ENCODE measurements around the gene C12orf60. TPM values are rescaled to one million over a fixed set of nuclear protein-coding genes. Genes with fewer than 3 reads are reported as not detected.
"Not testable (repeated sequence)": the region's sequence is repeated elsewhere in the genome, so short reads cannot be mapped to it uniquely, and the experiment has no call there.

Gene C12orf60
- 1 to 10 TPM; 2.5 to 3.3 TPM for total RNA-seq
- polyA plus RNA-seq (2013, experiment 1 of 2), result 4.3 TPM
- 4.2 TPM for polyA plus RNA-seq (2013, experiment 2 of 2)
- long read RNA-seq, experiment 1, partial matches to known transcripts, result 0 of 2 reads
- long read RNA-seq, experiment 1, other reads (novel, unspliced or antisense), result 0 of 2 reads
- long read RNA-seq, experiment 2, partial matches to known transcripts, result 0 of 3 reads
- long read RNA-seq, experiment 2, other reads (novel, unspliced or antisense), result 0 of 3 reads
- long read RNA-seq, experiment 3, partial matches to known transcripts, result 0 of 3 reads
- long read RNA-seq, experiment 3, other reads (novel, unspliced or antisense), result 2 of 3 reads
- long read RNA-seq, experiment 4, partial matches to known transcripts, result 0 of 2 reads
- long read RNA-seq, experiment 4, other reads (novel, unspliced or antisense), result 0 of 2 reads

- Histone ChIP-seq H3K27ac (ENCODE audit: low read depth, low read length) (peak within 1 kb of the TSS; percentile 87), H3K4me1 (ENCODE audit: control insufficient read depth, insufficient read depth, low read length) (peaks cover 2% of the 10 kb centered on the region), H3K4me3 (ENCODE audit: low read length) (peak within 1 kb of the TSS; percentile 96), H3K27me3 (ENCODE audit: control insufficient read depth, insufficient read depth, low read length, poor library complexity, severe bottlenecking) (no peaks in the 10 kb centered on the region), H3K36me3 (ENCODE audit: control insufficient read depth, insufficient read depth, low read length) (peaks cover 15% of the 10 kb centered on the region), H3K9me3 (ENCODE audit: control insufficient read depth, low read length) (no peaks in the 10 kb centered on the region), H3K9ac (ENCODE audit: extremely low read depth, low read length, poor library complexity, severe bottlenecking) (peak within 1 kb of the TSS; percentile 97)
- Mint-ChIP-seq H3K9me3 (no peaks in the 10 kb centered on the region), H3K4me1 (peaks cover 10% of the 10 kb centered on the region), H3K27me3 (ENCODE audit: insufficient read depth) (no peaks in the 10 kb centered on the region), H3K4me3 (no peak within 1 kb of the TSS), H3K36me3 (ENCODE audit: low read depth) (peaks cover 15% of the 10 kb centered on the region), H3K27ac (no peak within 1 kb of the TSS)
- 0 to 1% methylated on average over 23 to 50 of the region's 50 CpGs for WGBS, 2 experiments (ENCODE audit: insufficient coverage in 1 of 2, insufficient read length in 1 of 2)
- peak; percentile 98 for DNase-seq
- no peak for TF ChIP-seq CTCF (conservative IDR thresholded peaks at IDR 0.05)
Observed at GRCh38 chr12:14803011-14803829, at the start of gene C12orf60, which contains the start of gene WBP11. C12orf60 (plus strand) TSS chr12:14803670; CDS start chr12:14822936, 19,266 bp downstream. WBP11 (minus strand) TSS chr12:14803478; CDS start chr12:14801383, 2,095 bp downstream.

GRCh38 chr12:14756334-14757143 is 46.9 kb upstream of the C12orf60 start:
- Mint-ChIP-seq H3K4me3 (no peak overlapping the region), H3K4me1 (peaks cover 3% of the 10 kb centered on the region)
- 57% methylated on average over 13 to 17 of the region's 17 CpGs for WGBS, 2 experiments (ENCODE audit: insufficient coverage in 1 of 2, insufficient read length in 1 of 2)

GRCh38 chr12:14759711-14760280 is 43.7 kb upstream of the C12orf60 start:
- not testable (repeated sequence) for H3K27ac Mint-ChIP-seq; H3K4me1 ChIP-seq (ENCODE audit: control insufficient read depth, insufficient read depth, low read length); DNase-seq; H3K36me3 ChIP-seq (ENCODE audit: control insufficient read depth, insufficient read depth, low read length); H3K27me3 Mint-ChIP-seq (ENCODE audit: insufficient read depth); H3K27me3 ChIP-seq (ENCODE audit: control insufficient read depth, insufficient read depth, low read length, poor library complexity, severe bottlenecking); H3K4me3 Mint-ChIP-seq; H3K27ac ChIP-seq (ENCODE audit: low read depth, low read length); H3K9ac ChIP-seq (ENCODE audit: extremely low read depth, low read length, poor library complexity, severe bottlenecking); H3K4me1 Mint-ChIP-seq; H3K4me3 ChIP-seq (ENCODE audit: low read length)
- H3K9me3 ChIP-seq (ENCODE audit: control insufficient read depth, low read length), result peaks cover 11% of the 10 kb centered on the region
- peaks cover 30% of the 10 kb centered on the region for H3K36me3 Mint-ChIP-seq (ENCODE audit: low read depth)
- peaks cover 31% of the 10 kb centered on the region for H3K9me3 Mint-ChIP-seq
- 96 to 100% methylated on average over 3 to 6 of the region's 6 CpGs for WGBS, 2 experiments (ENCODE audit: insufficient coverage in 1 of 2, insufficient read length in 1 of 2)

More at GRCh38 chr12:14756334-14757143, 46.9 kb upstream of the C12orf60 start:
- Mint-ChIP-seq H3K27ac (no peak overlapping the region), H3K27me3 (ENCODE audit: insufficient read depth) (no peaks in the 10 kb centered on the region), H3K9me3 (peaks cover 30% of the 10 kb centered on the region), H3K36me3 (ENCODE audit: low read depth) (peaks cover 25% of the 10 kb centered on the region)
- no peak overlapping the region for H3K9ac ChIP-seq (ENCODE audit: extremely low read depth, low read length, poor library complexity, severe bottlenecking)
- H3K36me3 ChIP-seq (ENCODE audit: control insufficient read depth, insufficient read depth, low read length), result no peaks in the 10 kb centered on the region
- no peak overlapping the region for H3K4me3 ChIP-seq (ENCODE audit: low read length)
- DNase-seq, result peak; percentile 85
- peak; percentile 92 for TF ChIP-seq CTCF (conservative IDR thresholded peaks at IDR 0.05)
- H3K27me3 ChIP-seq (ENCODE audit: control insufficient read depth, insufficient read depth, low read length, poor library complexity, severe bottlenecking), result no peaks in the 10 kb centered on the region
- no peaks in the 10 kb centered on the region for H3K4me1 ChIP-seq (ENCODE audit: control insufficient read depth, insufficient read depth, low read length)
- H3K9me3 ChIP-seq (ENCODE audit: control insufficient read depth, low read length), result peaks cover 11% of the 10 kb centered on the region
- H3K27ac ChIP-seq (ENCODE audit: low read depth, low read length), result no peak overlapping the region
